Ovary (tissue), 3 donors: Measurements from ENCODE around the gene RRP12.

ENCODE experiments used
- CTCF ChIP-seq, 3 donors: fragments of 450-650 bp in 2 of 3; fragments of 200-600 bp in 1 of 3; IDR thresholded peaks; one replicate each; pipeline versions ENCODE4 v1.5.1 to v1.8.0; 2016 to 2022; ENCODE audit warnings: antibody characterized with exemption in 3 of 3, mild to moderate bottlenecking in 1 of 3
- EP300 ChIP-seq: sonication (generic); formaldehyde crosslinking; IDR thresholded peaks from one replicate; pipeline ENCODE4 v1.6.1; 2017; ENCODE audit warnings: antibody characterized with exemption
- donor health status: DM: no; HTN: no; CAD: no.

- no peak for TF ChIP-seq CTCF (IDR thresholded peaks at IDR 0.05)
- no peak for TF ChIP-seq EP300
These were observed 88.2 kb downstream of the RRP12 start for GRCh38 chr10:97312897-97313296.
